NCI-H82 (cell line): ENCODE results near the gene REPS2.
"Not testable (repeated sequence)": the region's sequence is repeated elsewhere in the genome, so short reads cannot be mapped to it uniquely, and the experiment has no call there.

Experiments
- DNase-seq: peaks from one replicate; lab custom pipeline; 2025; lab: John Stamatoyannopoulos, UW

REPS2 gene

DNA sequence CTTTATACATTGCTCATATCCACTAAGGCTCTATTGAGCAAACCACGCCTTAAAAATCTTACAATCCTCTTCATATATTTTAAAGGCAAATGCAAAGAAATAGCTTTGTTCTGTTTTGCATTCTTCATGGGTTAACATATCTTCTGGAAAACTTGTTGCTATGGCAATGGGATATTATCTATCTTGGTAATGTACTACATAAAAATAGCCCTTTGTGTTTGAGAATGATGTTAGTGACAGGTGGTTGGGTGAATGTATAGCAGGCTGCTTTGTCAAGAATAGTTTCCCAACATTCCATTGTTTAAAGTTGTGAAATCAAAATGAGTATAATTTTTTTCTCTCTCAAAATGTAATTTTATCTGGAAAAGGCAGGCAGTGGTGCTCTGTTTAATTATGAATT is 16.8 kb downstream of the REPS2 start:
- no peak for DNase-seq

DNA sequence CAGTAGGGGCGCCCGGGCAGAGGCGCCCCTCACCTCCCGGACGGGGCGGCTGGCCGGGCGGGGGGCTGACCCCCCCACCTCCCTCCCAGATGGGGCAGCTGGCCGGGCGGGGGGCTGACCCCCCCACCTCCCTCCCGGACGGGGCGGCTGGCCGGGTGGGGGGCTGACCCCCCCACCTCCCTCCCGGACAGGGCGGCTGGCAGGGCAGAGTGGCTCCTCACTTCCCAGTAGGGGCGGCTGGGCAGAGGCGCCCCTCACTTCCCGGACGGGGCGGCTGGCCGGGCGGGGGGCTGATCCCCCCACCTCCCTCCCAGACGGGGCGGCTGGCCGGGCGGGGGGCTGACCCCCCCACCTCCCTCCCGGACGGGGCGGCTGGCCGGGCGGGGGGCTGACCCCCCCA is 18.5 kb downstream of the REPS2 start:
- DNase-seq = not testable (repeated sequence)

DNA sequence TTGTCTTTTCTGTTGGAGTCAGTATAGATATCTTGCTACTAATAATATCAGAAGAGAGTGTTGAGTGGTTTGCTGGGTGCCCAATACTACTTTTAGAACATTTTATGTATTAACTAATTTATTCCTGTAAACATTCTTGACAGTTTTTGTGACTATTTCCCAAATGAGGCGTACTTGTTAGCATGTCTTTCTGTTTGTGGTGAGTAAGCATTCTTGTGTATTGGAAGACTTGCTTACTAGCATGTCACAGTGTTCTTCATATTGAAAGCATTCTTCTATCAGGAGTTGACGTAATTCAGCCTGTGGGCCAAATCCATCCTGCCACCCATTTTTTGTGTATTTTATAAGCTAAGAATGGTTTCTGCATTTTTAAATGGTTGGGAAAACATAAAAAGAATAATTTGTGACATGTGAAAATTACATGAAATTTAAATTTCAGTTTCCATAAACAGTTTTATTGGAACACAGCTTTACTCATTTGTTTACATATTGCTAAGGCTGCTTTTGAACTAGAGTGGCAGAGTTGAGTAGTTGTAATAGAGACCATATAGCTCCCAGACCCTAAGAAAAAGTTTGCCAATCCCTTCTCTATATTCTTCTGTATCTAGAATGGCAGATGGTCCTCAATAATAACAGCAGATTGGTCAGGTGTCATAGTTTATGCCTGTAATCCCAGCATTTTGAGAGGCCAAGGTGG is 20.4 kb downstream of the REPS2 start:
- no peak for DNase-seq

DNA sequence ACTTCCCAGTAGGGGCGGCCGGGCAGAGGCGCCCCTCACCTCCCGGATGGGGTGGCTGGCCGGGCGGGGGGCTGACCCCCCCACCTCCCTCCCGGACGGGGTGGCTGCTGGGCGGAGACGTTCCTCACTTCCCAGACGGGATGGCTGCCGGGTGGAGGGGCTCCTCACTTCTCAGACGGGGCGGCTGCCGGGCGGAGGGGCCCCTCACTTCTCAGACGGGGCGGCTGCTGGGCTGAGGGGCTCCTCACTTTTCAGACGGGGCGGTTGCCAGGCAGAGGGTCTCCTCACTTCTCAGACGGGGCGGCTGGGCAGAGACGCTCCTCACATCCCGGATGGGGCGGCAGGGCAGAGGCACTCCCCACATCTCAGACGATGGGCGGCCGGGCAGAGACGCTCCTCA is 22.3 kb downstream of the REPS2 start:
- DNase-seq = not testable (repeated sequence)

DNA sequence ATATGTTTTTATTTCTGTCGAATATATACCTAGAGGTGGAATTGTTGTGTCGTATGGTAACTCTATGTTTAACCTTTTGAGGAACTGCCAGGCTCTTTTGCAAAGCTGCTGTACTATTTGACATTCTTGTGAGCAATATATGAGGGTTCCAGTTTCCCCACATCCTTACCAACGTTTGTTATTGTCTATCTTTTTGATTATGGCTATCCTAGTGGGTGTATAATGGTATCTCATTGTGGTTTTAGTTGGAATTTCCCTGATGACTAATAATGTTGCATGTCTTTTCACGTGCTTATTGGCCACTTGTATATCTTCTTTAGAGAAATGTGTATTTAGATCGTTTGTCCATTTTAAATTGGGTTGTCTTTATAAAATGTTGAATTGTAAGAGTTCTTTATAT is 24.5 kb downstream of the REPS2 start:
- no peak for DNase-seq

DNA sequence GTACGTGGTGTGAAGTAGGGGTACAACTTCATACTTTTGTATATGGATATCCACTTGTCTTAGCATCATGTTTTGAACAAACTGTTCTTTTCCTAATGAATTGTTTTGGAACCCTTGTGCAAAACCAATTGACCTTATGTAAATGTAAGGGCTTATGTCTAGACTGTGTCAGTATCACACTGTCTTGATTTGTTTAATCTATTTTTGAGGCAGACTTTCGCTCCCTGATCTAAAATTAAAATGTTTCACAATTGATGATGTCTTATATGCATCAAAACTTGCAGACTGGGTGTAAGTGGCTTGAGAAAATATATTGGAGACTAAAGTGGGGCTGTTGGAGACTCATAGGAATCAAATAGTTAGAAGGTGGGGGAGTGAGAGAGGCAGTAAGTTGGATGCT is 25.2 kb downstream of the REPS2 start:
- DNase-seq = no peak

DNA sequence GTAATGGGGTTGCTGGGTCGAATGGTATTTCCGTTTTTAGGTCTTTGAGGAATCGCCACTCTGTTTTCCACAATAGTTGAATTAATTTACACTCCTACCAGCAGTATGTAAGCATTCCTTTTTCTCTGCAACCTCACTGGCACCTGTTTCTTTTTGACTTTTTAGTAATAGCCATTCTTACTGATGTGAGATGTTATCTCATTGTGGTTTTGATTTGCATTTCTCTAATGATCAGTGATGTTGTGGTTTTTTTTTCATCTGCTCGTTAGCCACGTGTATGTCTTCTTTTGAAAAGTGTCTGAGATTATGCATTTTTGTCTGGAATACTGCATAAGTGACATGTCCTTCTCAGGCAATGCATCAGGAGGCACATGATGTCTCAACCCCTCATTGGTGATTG is 28.8 kb downstream of the REPS2 start:
- DNase-seq = no peak

DNA sequence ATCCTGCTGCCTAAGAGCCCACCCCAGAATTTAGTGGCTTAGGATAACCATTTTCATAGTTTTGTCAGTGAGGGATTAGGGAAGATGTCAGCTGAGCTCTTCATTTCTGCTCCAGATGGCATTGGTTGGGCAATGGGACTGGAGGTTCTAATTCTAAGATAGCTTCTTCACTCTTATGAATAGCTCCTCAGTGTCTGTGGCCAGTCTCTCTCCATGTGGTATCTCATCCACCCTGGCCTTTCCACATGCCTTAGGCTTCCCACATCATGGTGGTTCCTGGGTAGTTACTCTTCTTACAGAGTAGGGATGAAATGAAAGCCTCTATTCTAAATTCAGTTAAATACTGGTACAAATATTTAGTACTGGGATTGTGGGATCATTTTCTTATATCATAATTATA is 31.3 kb downstream of the REPS2 start:
- peak; percentile 19 for DNase-seq

DNA sequence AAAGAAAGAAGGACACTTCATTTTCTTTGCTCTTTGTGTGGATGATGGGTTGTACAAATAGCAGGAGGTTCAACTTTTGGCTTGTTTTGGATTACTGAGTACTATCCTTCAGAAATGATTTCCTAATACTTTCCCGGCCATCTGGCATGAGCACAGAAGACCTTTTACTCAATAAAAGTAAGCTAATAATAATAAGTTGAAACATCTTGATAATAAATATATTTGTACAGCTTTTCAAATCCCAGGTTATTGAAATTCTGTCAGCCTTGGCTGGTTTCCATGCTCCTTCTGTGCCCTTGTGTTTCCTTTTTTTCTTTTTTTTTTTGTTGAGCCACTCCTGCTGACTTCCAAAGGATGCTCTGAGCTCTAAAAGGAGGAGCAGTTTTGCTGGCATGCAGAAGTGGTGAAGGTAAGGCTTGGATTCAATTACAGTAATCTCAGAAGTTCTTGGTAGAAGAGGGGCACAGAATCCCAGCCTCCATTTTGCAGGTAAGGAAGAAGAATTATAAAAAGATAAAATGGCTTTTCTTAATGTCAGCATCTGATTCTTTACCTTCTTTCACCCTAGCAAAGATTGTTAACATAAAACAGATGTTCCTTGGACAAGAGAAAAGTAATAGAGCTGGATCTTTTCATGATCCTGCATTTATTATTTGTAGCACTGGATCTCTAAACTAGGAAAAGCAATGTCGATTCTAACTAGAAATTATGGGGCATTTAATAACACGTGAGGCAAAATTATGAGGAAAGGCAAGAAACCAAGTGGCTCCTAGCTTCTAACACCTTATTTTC is 31.9 kb downstream of the REPS2 start:
- DNase-seq = no peak

DNA sequence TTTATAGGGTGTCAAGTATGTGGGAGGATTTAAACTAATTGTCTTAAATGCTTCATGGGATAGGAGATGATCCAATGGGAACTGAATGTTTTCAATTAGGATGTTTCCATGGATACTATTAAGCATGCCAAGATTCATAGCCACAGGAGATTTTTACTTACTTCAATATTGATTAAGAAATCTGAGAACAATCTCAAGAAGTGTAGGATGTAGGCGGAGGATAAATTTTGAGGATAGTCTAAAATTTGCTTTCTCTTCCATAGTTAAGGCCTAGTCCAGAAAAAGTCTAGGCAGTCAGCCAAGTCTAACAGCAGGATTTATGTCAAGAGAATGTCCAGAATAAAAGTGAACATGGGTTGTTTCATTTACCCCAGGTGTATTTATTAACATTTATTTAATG is 32.8 kb downstream of the REPS2 start:
- peak; percentile 45 for DNase-seq

DNA sequence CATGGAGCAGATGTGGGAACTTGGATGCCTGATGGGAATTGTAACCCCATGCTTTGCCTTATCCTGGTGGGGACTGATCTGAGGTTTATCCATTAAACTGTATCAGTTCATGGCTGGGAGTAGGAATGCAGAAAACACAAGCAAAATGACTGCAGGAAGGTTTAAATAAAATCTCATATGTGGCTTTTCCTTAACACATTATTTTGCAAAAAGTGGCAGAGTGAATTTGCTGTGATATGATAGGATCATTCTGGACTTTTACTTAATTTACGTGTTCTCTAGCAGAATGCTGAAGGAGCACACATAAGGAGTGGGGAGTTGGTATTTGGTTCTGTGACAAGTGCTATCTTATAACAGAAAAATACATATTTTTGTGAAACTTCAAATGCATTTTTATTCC is 34.8 kb downstream of the REPS2 start:
- DNase-seq = no peak

DNA sequence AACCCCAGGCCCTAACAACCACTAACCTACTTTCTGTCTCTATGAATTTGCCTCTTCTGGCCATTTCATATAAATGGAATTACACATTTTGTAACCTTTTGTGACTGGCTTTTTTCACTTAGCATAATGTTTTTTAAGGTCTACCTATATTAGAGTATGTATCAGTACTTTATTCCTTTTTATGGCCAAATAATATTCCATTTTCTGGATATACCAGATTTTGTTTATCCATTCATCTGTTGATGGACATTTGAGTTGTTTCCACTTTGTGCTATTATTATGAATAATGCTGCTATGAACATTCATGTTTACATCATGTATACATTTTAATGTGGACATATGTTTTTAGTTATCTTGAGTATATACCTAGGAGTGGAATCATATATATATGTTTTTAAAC is 35.5 kb downstream of the REPS2 start:
- no peak for DNase-seq

DNA sequence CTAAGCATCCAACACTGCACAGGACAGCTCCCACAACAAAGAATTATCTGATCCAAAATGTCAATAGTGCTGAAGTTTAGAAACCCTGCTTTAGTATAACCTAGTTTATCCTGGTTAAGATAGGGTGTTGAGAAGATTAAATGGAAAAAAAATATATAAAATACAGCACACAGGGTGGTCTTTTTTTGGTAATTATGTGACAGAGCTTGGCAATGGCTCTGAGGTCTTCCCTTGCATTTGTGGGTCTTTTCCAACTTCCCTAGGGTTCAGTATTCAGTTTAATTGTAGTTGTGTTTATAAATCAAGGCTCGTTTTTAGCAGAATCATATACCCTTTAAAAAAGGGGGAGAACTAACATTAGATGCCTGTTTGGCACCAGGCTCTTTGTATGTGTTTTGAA is 36.6 kb downstream of the REPS2 start:
- no peak for DNase-seq

DNA sequence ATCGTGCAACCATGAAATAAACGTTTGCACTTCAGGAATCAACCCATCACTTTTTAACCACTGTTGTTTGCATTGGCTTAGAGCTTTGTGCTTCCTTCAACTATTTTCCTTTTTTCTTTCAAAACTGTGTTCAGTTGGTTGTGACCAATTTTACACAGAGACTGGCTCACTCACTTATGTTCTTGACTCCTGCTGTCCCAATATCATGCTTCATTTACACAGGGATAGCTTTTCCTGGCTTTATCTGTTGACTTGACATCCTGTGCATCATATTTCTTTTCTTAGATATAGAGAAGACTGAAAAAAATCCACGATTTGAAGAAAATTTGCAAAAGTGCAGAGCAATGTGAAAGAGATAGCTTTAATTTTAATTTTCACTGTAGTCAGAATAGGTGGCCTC is 38.8 kb downstream of the REPS2 start:
- DNase-seq = no peak

DNA sequence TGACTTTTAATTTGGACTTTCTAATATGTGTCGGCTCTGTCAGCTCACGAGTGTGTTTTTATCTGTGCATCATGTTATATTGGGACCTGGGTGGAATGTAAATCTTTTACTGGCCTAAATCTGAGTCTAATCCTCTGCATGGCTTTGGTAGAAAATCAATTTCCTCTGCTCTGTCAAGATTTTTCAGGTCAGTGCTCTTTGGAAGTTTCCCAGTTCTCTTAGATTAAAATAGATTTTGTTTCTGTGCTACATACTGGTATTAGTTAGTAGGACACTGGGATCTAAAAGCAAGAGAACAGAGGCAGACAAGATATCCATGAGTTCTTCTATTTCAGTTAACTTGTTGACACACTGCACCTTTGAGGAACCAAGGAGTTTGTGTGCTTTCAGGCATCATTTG is 39.7 kb downstream of the REPS2 start:
- DNase-seq = no peak

DNA sequence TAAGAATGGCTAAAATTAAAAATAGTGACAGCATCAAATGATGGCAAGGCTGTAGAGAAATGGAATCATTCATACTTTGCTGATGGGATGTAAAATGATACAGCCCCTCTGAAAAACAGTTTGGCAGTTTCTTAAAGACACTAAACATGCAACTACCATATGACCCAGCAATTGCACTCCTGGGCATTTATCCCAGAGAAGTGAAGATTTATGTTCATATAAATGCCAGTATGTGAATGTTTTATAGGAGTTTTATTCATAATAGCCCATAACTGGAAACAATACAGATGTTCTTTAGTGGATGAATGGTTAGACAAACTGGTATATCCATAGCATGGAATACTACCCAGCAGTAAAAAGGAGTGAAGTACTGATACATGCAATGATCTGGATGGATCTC is 43.3 kb downstream of the REPS2 start:
- no peak for DNase-seq

DNA sequence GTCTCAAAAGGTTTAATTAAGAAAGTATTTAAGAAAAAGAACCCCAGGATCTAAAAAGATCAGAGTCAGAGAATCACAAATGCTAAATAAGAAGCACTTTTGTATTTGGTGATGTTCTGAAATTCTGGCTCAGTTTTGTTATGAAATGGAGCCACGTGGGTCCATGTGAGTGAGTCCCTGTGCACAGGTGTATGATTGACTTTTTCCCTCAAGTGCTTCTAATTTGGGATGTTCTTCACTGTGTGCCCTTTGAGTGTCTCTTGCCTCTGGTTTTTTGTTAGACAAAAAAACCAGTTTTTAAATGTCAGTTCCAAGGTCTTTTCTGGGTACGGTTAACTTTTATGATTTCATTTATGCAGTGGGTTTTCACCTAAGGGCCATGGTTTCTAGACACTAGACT is 44.4 kb downstream of the REPS2 start:
- no peak for DNase-seq

DNA sequence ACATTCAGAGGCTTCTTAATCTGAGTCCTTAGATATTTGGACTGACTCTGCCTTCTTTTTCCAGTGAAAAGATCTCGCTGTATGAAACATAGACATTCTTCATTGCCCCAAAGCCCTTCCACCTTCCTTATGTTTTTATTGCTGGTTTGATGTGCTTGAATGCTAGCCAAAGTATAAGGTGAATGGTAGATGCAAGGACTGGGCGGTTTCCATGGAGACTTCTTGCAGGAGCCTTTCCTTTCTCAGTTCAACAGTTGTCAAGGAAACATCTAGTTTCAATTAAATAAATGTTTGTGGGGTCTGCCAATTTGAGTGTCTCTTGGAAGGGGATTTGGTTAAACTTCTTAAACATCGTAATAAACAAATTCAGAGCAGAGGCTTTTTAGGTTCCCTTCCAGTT is 46.0 kb downstream of the REPS2 start:
- DNase-seq = no peak

DNA sequence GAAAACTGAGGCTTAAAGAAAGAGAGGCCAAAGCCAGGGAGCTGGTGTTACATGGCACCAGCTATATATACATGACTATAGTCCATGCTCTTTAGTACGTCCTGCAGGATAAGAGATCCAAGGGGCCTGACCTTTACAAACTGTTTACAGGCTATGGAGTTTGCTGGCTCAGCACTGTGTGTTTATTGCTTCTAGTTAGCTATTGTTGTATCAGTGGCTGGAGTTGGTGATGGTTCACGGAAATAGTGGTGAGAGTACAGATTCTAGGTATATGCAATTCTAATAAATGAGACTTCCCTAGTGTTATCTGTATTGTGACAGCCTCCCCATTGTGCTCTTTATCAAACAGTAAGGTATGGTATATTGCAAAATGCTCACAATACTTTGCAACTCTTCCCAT is 46.5 kb downstream of the REPS2 start:
- DNase-seq = no peak

DNA sequence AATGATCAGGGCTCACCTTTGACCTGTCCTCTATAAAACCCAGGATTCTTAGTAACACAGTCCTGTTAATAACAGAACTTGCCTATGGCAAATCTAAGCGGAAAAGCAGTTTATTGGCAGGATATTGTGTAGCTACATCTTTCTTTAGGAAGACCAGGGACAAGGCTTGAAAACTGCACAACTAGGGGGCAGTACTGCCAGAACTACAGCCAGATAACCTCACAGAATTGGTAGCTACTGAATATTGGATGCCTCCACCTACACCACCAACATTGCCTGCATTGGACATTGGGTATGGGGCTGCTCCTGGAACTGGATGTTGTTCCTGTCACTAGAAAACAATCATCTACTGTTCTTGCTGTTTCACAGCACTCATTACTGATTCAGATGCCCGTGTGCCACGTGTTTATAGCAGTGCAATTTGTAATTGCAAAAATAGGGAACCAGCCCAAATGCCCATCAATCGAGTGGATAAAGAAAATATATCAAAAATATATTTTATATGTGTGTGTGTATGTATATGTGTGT is 47.4 kb downstream of the REPS2 start:
- DNase-seq = peak; percentile 4

DNA sequence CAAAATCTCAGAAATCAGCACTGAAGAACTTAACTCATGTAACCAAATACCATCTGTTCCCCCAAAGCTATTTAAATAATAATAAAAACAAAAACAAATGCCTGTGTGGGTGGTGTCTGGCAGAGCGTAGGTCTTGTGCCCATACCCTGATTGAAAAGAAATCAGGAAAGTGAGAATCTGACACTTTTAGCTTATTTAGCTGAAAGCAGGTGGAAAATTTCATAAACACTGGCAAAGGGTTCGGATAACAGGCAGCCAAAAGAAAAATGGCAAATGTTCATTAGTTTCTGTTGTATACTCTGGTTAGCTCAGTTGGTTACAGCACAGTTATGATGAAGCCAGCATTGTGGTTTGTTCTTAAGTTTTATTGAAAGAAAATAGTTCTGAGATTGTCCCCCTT is 48.3 kb downstream of the REPS2 start:
- no peak for DNase-seq

DNA sequence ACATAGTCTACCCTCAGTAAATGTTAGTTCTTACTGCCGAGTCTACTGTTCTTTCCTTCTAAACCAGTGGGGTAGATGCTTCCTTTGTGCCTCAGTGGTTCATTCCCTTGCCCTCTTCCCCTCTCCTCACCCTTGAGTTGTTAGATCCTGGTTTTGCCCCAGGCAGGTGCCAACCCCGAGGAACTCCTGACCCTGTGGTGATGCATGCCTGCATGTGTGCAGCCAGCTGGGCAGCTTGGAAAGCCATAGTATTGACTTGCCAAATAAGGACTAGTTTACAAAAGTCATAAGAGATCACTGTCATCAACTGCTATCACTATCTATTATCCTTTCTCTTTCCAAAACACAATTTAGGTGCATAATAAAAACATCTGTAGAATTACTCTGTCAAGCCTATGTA is 50.9 kb downstream of the REPS2 start:
- no peak for DNase-seq

DNA sequence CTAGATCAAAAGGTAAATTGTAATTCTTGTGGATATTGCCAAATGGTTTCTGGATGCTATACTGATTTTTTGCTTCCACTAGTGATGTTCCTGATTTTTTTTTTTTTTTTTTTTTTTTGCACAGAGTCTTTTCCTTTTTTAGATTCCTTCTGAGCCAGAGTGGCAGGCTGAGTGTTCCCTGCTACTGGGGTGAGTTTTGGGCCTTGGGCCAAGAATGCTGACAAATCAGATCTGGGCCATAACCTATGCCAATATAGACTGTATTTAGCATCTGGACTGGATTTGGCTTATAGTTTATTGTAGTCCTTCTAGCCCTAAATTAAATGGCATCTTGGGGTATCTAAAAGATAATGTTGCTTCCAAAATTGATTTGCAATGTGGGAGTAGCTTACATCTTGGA is 52.8 kb downstream of the REPS2 start:
- no peak for DNase-seq

DNA sequence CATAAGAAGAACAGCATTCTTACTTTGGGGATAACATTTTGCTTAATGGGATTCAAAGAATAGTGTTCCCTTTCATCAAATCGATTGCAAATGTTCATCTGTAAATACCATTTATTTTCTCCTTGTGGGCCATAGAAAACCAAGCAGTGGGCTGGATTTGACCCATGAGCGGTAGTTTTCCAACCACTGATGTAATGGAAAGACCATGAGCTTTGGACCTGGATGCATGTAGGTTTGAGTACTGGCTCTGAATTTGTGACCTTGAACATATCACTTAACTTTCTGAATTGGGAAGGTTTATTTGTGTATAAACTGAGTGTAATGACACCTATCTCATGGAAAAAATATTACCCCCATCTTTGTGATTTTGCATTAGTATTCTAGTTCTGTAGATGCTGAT is 54.3 kb downstream of the REPS2 start:
- no peak for DNase-seq
